Heart left ventricle (tissue), 13 donors: Measurements from ENCODE around the gene SMAD7.

ENCODE experiments used
- CTCF ChIP-seq, 12 donors: fragments of 200-600 bp; sonication (generic) in 4 of 12; IDR thresholded peaks; one replicate each; pipeline versions ENCODE4 v1.5.0 to v1.8.0; 2018 to 2022; ENCODE audit warnings: antibody characterized with exemption in 12 of 12, mild to moderate bottlenecking in 5 of 12
- POLR2A ChIP-seq, 2 donors: fragments of 450-650 bp; IDR thresholded peaks; one replicate each; pipeline ENCODE4 v1.6.1; 2017; ENCODE audit warnings: antibody characterized with exemption in 2 of 2, mild to moderate bottlenecking in 2 of 2, moderate library complexity in 2 of 2
- donor health status: ischemic (EF 13 %, LVEDD 7.1; RV severe dilation, severe dysfunction).
- donor health status: DM: no; HTN: yes; CAD: no.
- donor health status: DM: no; HTN: no; CAD: no.
- donor health status: ischemic (EF 25% LVEDD 6.9; RV normal size, moderate dysfunction).
- donor health status: ischemic (EF 25% LVEDD 5.7; RV mildly dilated, moderate dysfunction).
- donor health status: ischemic (EF 35%, LVEDD 5.7; RV mildly dilated, moderate dysfunction).
- donor health status: nonischemic (EF 11% LVEDD 7.7; RV severe dilation, severe dysfunction).
- donor health status: DM: yes; HTN: yes; CAD: no.
- donor health status: PGD.
- donor health status: ischemic (EF 29% LVEDD 5.4; RV normal size, mild dysfunction).
- donor health status: nonischemic (EF 23%, LVEDD 6.1; RV moderate dilation, normal function).

DNA sequence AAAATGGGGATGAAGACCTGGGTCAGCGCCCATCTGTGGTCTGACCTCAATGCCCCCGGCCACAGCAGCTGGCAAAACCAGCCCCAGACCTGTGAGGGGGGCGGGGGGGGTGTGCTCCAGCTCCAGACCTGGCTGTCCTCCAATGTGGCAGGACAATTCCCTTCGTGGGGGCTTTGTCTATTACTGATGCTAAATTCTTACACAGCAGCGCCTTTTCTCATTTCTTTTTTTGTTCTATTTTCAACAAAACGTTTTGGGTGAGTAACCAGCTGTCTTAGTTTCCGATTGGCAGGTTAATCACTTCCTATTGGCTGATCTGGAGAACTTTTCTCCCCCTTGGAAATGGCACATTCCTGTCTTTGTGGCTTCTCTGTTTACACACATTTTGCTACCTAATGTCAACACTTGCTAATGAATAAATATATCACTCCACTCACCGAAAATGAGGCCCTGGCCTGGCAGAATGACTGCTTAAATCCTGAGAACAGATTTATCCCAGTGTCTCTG, 4.4 kb downstream of the SMAD7 start:
- no peak for TF ChIP-seq CTCF (IDR thresholded peaks at IDR 0.05)
- TF ChIP-seq POLR2A (IDR thresholded peaks at IDR 0.05), result no peak
